ENCODE results near the gene ASXL3. TPM values are rescaled to one million over a fixed set of nuclear protein-coding genes. Genes with fewer than 3 reads are reported as not detected.

ASXL3 gene
- total RNA-seq, 1 experiment from 2014 or later, result not detected

- no peak overlapping the region for H3K27ac ChIP-seq
- H3K4me2 ChIP-seq, result no peak overlapping the region
- H3K9me3 ChIP-seq (ENCODE audit: insufficient read depth, low read depth), result no peaks in the 10 kb centered on the region
- TF ChIP-seq EZH2 (IDR thresholded peaks at IDR 0.05; ENCODE audit: low read depth), result no peak
- TF ChIP-seq, protein P1, sequence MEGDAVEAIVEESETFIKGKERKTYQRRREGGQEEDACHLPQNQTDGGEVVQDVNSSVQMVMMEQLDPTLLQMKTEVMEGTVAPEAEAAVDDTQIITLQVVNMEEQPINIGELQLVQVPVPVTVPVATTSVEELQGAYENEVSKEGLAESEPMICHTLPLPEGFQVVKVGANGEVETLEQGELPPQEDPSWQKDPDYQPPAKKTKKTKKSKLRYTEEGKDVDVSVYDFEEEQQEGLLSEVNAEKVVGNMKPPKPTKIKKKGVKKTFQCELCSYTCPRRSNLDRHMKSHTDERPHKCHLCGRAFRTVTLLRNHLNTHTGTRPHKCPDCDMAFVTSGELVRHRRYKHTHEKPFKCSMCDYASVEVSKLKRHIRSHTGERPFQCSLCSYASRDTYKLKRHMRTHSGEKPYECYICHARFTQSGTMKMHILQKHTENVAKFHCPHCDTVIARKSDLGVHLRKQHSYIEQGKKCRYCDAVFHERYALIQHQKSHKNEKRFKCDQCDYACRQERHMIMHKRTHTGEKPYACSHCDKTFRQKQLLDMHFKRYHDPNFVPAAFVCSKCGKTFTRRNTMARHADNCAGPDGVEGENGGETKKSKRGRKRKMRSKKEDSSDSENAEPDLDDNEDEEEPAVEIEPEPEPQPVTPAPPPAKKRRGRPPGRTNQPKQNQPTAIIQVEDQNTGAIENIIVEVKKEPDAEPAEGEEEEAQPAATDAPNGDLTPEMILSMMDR (conservative IDR thresholded peaks at IDR 0.05), result no peak
- DNase-seq, result no peak
- no peaks in the 10 kb centered on the region for H3K27me3 ChIP-seq (ENCODE audit: insufficient read depth, low read depth)
- BruUV-seq (replicated peaks), result no TSS peak
- H2AFZ ChIP-seq, result no peak overlapping the region
- no peaks in the 10 kb centered on the region for H3K79me2 ChIP-seq (ENCODE audit: low read depth)
- no peaks in the 10 kb centered on the region for H4K20me1 ChIP-seq (ENCODE audit: insufficient read depth)
- H3K9me2 ChIP-seq (ENCODE audit: insufficient read depth), result no peaks in the 10 kb centered on the region
- H3F3A ChIP-seq (ENCODE audit: insufficient read depth, low read depth), result no peaks in the 10 kb centered on the region
- intact Hi-C loops (cut with micrococcal nuclease; ENCODE audit: unreplicated experiment), result no loop called here
- CTCF ChIA-PET, result no interaction called here
- POLR2A ChIA-PET (ENCODE audit: unreplicated experiment), result no interaction called here
- H3K36me3 ChIP-seq (ENCODE audit: low read depth), result no peaks in the 10 kb centered on the region
- no peaks in the 10 kb centered on the region for H3K4me1 ChIP-seq (replicated peaks; ENCODE audit: insufficient read depth)
- no peak overlapping the region for H3K4me3 ChIP-seq
Measured at GRCh38 chr18:33580546-33580945, 2.5 kb downstream of the ASXL3 start.

DNA sequence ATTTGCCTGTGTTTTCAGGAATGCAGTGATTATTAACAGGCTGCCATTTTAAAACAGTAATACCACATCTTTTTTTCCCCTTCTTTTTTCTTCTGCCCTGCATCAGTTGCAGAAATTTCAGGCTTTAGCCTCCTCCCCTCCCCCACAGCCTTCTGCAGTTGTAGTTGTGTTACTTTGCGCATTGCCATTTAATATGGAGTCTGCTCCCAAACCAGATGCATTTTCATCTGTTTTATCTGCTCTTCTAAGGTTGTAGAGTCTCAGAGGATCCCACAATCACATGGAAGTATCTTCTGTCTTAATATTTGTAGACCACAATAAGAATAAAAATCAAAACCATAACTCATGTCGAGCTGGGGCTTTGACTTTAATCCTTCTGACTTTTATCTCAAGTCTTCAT lies 3.8 kb downstream of the ASXL3 start:
- Histone ChIP-seq H3K36me3 (ENCODE audit: low read depth) (no peaks in the 10 kb centered on the region), H3K4me2 (no peak overlapping the region), H4K20me1 (ENCODE audit: insufficient read depth) (no peaks in the 10 kb centered on the region), H3K9me2 (ENCODE audit: insufficient read depth) (no peaks in the 10 kb centered on the region), H3K27ac (no peak overlapping the region), H3K4me1 (replicated peaks; ENCODE audit: insufficient read depth) (no peaks in the 10 kb centered on the region), H3K9me3 (ENCODE audit: insufficient read depth, low read depth) (no peaks in the 10 kb centered on the region), H3K79me2 (ENCODE audit: low read depth) (no peaks in the 10 kb centered on the region), H3F3A (ENCODE audit: insufficient read depth, low read depth) (no peaks in the 10 kb centered on the region), H2AFZ (no peak overlapping the region), H3K4me3 (no peak overlapping the region), H3K27me3 (ENCODE audit: insufficient read depth, low read depth) (no peaks in the 10 kb centered on the region)
- TF ChIP-seq, protein P1 (conservative IDR thresholded peaks at IDR 0.05), result no peak
- no peak for TF ChIP-seq EZH2 (IDR thresholded peaks at IDR 0.05; ENCODE audit: low read depth)
- no peak for DNase-seq
- CTCF ChIA-PET, result no interaction called here
- intact Hi-C loops (cut with micrococcal nuclease; ENCODE audit: unreplicated experiment), result no loop called here
- POLR2A ChIA-PET (ENCODE audit: unreplicated experiment), result no interaction called here
- BruUV-seq (replicated peaks), result no TSS peak

DNA sequence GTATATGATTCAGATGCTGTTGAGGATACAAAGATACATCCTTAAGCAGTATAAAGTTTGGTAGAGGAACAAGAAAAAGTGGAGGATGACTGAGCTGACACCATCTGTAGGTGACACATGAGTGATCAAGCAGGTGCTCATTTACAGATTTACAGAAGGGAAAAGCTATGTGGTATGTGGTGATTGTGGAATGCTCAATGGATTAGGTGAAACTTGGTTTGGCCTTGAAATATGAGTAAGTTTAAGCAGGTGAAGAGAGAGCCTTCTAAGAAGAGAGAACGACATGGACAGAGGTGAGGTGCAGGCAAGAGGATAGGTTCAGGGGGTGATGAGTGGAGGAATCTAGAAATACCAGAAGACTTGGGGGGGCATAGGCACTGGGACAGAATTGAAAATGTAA lies 5.9 kb downstream of the ASXL3 start:
- TF ChIP-seq, protein P1 (conservative IDR thresholded peaks at IDR 0.05), result no peak
- no peak for TF ChIP-seq EZH2 (IDR thresholded peaks at IDR 0.05; ENCODE audit: low read depth)
- H4K20me1 ChIP-seq (ENCODE audit: insufficient read depth), result no peaks in the 10 kb centered on the region
- POLR2A ChIA-PET (ENCODE audit: unreplicated experiment), result no interaction called here

More for the DNA sequence above, 5.9 kb downstream of the ASXL3 start:
- Histone ChIP-seq H3K27ac (no peak overlapping the region), H3K9me3 (ENCODE audit: insufficient read depth, low read depth) (no peaks in the 10 kb centered on the region), H2AFZ (no peak overlapping the region), H3F3A (ENCODE audit: insufficient read depth, low read depth) (no peaks in the 10 kb centered on the region), H3K27me3 (ENCODE audit: insufficient read depth, low read depth) (no peaks in the 10 kb centered on the region), H3K4me1 (replicated peaks; ENCODE audit: insufficient read depth) (no peaks in the 10 kb centered on the region), H3K4me2 (no peak overlapping the region), H3K9me2 (ENCODE audit: insufficient read depth) (no peaks in the 10 kb centered on the region), H3K79me2 (ENCODE audit: low read depth) (no peaks in the 10 kb centered on the region), H3K36me3 (ENCODE audit: low read depth) (no peaks in the 10 kb centered on the region), H3K4me3 (no peak overlapping the region)
- no peak for DNase-seq
- intact Hi-C loops (cut with micrococcal nuclease; ENCODE audit: unreplicated experiment), result no loop called here
- CTCF ChIA-PET, result no interaction called here
- no TSS peak for BruUV-seq (replicated peaks)
